GM04504 (cell line): ENCODE data around the gene CYBC1.

Experiments used
- DNase-seq: peaks from one replicate; pipeline ENCODE4 v3.0.0-alpha.2; 2012; ENCODE audit warnings: low read depth

Gene CYBC1

DNA sequence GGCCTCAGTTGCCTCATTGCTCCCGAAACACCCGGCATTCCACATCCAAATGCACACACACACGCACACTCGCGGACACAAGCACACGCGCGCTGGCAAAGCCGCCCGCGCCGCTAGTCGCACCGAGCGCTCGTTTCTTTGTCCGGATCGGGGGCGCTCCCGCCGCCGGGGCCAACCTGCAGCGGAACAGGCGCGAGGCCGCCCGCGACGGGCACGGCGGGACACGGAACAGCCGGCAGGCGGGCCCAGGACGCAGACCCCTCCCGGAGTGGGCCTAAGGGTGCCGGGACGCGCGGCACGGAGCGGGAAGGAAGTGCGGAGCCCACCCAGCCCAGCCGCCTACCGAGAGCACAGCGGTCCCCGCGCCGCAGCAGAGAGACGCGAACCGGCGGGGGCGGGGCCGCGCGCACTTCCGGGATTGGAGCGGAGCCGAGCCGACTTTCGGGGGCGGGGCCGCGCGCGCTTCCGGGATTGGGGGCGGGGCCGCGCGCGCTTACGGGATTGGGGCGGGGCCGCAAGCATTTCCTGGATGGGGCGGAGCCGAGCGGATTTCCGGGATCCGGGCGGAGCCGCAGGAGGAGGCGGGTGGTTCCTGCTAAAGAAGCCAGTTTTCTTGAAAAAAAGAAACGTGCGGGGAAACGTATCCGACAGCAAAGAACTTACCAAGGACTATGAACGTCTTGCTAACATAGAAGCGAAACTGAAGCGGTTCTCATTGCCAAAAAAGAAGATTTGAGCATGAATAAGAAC lies at the start of gene CYBC1:
Gene CYBC1 (minus strand): TSS at position 396 of the 750 bp plus-strand sequence. CDS start 1,498 bp downstream, outside the sequence.
- DNase-seq: peak; percentile 81

GRCh38 chr17:82497483-82498405 lies 47.2 kb upstream of the CYBC1 start:
- DNase-seq: no peak

GRCh38 chr17:82496529-82497434 lies 46.2 kb upstream of the CYBC1 start:
- DNase-seq: peak; percentile 84

DNA sequence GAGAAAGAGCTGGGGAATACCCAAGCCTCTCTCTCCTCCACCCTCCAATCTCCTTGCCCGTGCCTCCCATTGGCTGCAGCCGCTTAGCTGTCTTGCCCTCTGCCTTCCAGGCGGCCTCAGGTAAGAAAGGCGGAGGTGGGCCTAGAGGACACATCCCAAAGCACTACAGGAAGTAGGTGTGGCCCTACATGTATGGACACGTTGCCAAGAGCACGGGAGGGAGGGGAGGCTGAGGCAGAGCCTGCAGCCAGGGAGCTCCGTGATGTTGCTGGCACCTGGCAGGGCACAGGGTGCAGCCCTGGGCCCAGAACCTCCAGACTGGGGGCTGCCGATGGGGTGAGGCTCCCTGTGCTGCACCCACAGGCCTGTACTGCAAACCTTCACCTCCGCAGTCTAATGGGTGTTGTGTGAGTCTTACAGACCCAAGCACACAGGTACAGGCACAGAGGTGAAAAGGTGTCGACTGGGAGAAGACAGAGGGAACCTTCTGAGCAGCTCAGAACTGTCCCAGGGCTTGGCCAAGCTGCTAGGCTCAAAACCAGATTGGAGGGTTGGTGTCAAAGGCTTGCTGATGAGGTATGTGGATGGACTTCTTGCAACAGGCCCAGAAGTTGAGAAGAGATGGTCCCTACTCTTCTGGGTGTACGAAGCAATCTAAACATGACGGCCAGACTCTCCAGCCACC lies 45.4 kb upstream of the CYBC1 start:
- no peak for DNase-seq

- peak; percentile 91 for DNase-seq
Measured at GRCh38 chr17:82494236-82495055, 43.9 kb upstream of the CYBC1 start.

GRCh38 chr17:82493226-82493781 lies 42.8 kb upstream of the CYBC1 start:
- DNase-seq: no peak

- DNase-seq: no peak
Measured at GRCh38 chr17:82492643-82493225, 42.2 kb upstream of the CYBC1 start.

DNA sequence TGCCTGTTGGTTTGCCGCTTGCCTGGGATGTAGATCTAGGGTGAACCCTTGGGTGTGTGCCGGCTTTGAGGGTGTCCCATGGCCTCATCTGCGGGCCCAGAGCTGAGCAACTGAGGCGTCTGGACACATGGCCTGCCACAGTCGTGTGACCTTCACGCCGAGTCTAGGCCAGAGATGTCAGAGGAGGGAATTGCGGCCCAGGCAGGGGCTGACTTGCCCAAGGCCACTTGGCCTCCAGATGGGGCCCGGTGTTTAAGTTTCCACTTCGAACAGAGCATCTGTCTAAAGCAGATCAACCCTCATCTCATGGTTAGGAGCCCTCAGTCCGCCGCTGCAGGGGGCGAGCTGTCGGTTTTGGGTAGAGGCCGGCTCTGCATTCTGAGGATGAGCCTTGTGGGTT lies 41.0 kb upstream of the CYBC1 start:
- DNase-seq: no peak

GRCh38 chr17:82491196-82491530 lies 40.6 kb upstream of the CYBC1 start:
- no peak for DNase-seq

GRCh38 chr17:82490512-82491195 lies 40.1 kb upstream of the CYBC1 start:
- DNase-seq: no peak

DNA sequence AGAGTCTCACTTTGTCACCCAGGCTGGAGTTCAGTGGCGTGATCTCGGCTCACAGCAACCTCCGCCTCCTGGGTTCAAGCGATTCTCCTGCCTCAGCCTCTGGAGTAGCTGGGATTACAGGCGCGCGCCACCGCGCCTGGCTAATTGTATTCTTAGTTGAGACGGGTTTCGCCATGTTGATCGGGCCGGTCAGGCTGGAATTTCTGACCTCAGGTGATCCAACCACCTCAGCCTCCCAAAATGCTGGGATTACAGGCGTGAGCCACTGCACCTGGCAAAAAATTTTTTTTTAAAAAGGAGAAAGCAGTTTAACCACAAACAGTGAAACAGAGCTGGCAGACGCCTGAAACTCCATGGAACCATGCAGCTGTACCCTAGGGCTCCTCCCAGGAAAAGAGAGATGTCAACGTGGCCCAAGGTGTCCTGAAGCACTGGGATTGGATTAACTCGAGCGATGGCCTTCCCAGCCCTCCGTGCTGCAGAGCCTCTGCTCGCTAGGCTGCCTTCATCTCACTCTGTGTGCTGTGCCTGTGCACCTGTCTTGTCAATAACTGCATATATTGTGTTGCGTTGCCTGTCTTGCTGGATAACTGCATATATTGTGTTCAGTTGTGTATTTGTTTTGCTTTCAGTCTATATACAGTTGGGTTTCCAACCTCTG lies 39.4 kb upstream of the CYBC1 start:
- DNase-seq: no peak

GRCh38 chr17:82489117-82489516 lies 38.6 kb upstream of the CYBC1 start:
- peak; percentile 68 for DNase-seq

- no peak for DNase-seq
Measured at GRCh38 chr17:82487910-82488309, 37.4 kb upstream of the CYBC1 start.

- no peak for DNase-seq
Measured at GRCh38 chr17:82486231-82487094, 35.9 kb upstream of the CYBC1 start.

- DNase-seq: no peak
Measured at GRCh38 chr17:82483836-82484235, 33.3 kb upstream of the CYBC1 start.

GRCh38 chr17:82483204-82483660 lies 32.7 kb upstream of the CYBC1 start:
- DNase-seq: no peak

DNA sequence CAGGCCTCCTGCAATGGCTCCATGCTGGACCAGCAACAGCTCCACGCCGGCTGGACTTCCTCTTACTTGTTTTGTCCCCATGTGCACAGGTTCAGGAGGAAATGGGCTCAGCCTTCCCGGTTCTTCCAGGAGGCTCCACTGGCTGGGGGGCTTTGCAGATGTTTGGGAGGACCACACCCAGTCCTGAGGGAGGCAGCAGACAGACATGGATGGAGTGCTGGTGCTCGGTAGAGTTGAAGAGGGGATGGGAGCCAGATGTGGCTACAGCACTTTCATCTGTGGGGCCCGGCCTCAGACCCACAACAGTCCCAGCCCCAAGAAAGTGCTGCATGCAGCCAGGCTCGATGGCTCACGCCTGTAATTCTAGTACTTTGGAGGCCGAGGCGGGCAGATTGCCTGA lies 29.8 kb upstream of the CYBC1 start:
- DNase-seq: no peak

DNA sequence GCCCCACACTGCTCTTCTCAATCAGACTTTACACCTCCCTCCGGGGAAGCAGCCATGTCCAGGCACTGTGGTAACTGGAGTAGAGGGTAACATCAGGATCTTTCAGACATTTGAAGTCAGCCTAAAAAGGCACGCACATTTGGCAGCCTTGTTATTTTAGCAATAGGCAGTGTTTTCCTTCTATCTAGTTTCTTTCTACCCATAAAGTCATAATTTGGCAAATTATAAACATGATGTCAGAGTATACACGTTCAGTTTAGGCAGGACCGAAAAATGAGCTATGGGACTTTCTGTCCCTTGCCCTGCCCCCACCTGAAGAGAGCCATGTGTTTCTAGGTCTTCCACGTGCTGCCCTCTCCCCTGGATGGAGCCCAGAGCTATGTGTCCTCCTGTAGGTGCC lies 29.1 kb upstream of the CYBC1 start:
- no peak for DNase-seq
